ENCODE results near the gene COLEC12.

Gene COLEC12

DNA sequence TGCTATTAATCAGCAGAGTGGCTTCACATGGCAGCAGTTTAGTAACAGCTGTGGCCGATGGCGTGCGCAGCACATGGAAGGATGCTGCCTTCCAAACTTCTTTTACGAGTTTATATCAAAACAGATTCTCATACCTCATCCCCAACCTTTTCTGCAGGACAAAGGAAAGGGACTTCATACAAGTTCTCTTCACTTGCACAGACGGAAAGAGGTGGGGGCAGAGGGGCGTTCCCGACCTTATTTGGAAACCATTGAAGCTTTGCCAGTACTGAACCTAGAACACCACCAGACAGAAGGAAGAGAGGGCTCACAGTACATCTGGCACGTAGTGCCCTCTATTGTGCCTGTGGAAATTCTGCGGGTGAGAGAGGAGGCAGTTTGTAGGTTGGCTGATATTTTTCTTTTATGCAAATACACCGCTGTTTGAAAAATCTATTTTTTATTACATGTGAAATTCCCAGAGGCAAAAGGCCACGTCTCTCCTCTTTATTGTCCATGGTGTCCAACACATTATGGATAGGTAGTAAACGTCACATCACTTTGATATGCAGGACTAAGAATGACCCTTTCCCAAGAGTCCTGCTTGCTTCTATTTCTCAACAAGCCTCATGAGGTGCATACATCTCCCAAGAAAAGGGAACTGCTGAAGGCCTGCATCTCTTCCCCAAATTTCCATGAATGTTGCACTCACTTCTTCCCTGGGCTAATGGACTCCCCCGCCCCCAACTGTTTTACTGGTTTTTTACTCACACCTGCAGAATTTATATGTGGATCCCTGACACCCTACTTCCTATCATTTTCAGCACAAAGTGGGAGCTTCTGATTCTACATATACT, 31.3 kb downstream of the COLEC12 start:
- Histone ChIP-seq H3K14ac (ENCODE audit: low read length in 2 of 2) (no peak overlapping the region), H3K4ac (ENCODE audit: low read depth in 1 of 2, low read length in 2 of 2) (no peak overlapping the region), H4K91ac (ENCODE audit: low read length) (no peak overlapping the region), H3K36me3 (ENCODE audit: control insufficient read depth in 1 of 2, insufficient read depth in 2 of 2, low read depth in 1 of 2, low read length in 2 of 2) (peaks cover 0 to 14% of the 10 kb centered on the region in 2 experiments), H2AFZ (ENCODE audit: low read depth, low read length) (no peak overlapping the region), H2BK5ac (ENCODE audit: low read depth, low read length, poor library complexity, severe bottlenecking) (no peak overlapping the region), H2BK120ac (ENCODE audit: low read depth, low read length) (no peak overlapping the region), H3K79me1 (replicated peaks; ENCODE audit: low read length, poor library complexity, severe bottlenecking) (no peaks in the 10 kb centered on the region), H4K8ac (ENCODE audit: low read length) (peak overlapping the region; percentile 23), H3K27ac (ENCODE audit: low read length, poor library complexity, severe bottlenecking) (no peak overlapping the region), H3K23ac (ENCODE audit: low read length in 2 of 2) (no peak overlapping the region), H2BK12ac (ENCODE audit: low read length in 2 of 2) (no peak overlapping the region), H3K9me3 (ENCODE audit: control insufficient read depth, low read length) (no peaks in the 10 kb centered on the region), H2BK15ac (ENCODE audit: low read depth, poor library complexity, severe bottlenecking) (no peak overlapping the region), H3K9ac (ENCODE audit: low read length) (no peak overlapping the region), H3K18ac (ENCODE audit: low read depth in 1 of 2, low read length in 2 of 2) (no peak overlapping the region), H2AK5ac (ENCODE audit: low read length, severe bottlenecking) (peak overlapping the region; percentile 72), H3K4me2 (ENCODE audit: low read length, poor library complexity, severe bottlenecking) (no peak overlapping the region), H3K4me3 (ENCODE audit: insufficient read depth in 1 of 2, low read depth in 1 of 2, low read length in 2 of 2) (no peak overlapping the region), H3K4me1 (ENCODE audit: control insufficient read depth, insufficient read depth, low read depth, low read length) (peaks cover 2% of the 10 kb centered on the region), H3K27me3 (ENCODE audit: control insufficient read depth in 1 of 2, insufficient read depth in 1 of 2, low read length in 2 of 2) (no peaks in the 10 kb centered on the region)
- 92% methylated on average over 12 of the region's 13 CpGs for WGBS
- no peak for DNase-seq

DNA sequence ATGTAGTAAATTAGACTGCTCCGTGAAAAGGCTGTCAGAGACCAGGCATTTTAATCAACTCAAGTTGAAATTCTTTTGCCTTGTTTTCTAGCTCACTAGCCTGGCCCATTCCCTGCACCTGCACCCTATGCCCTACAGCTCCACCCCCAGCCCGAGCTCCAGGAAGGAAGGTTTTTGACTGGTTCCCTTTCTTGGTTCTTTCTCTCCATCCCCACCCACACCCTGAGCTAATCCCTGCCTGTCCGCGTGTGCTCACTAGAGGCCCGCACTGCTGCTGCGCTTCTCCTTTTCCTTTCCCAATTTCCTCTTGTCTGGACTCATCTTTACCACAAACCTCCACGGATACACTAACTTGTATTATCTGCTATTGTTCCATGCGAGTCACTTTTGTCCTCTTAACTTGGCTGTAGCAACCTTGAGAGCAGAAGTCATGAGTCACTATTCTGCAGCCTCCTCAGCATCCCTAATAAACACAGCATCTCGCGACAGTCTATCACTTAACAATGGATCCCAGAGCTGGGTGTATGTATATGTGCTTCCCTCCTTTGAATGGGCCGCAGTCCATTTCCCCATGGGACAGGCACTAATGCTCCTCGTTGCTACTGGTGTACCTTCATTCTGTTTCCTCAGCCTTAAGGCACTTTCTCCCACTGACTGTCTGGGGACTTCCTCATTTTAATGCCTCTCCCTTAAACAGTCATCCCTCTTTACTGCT, 36.5 kb downstream of the COLEC12 start:
- Histone ChIP-seq H3K23ac (ENCODE audit: low read length in 2 of 2) (no peak overlapping the region), H3K4me2 (ENCODE audit: low read length, poor library complexity, severe bottlenecking) (no peak overlapping the region), H3K4ac (ENCODE audit: low read depth in 1 of 2, low read length in 2 of 2) (no peak overlapping the region), H3K4me1 (ENCODE audit: control insufficient read depth, insufficient read depth, low read depth, low read length) (peaks cover 2% of the 10 kb centered on the region), H2AFZ (ENCODE audit: low read depth, low read length) (no peak overlapping the region), H2AK5ac (ENCODE audit: low read length, severe bottlenecking) (no peak overlapping the region), H4K91ac (ENCODE audit: low read length) (no peak overlapping the region), H3K14ac (ENCODE audit: low read length in 2 of 2) (no peak overlapping the region), H2BK120ac (ENCODE audit: low read depth, low read length) (no peak overlapping the region), H2BK15ac (ENCODE audit: low read depth, poor library complexity, severe bottlenecking) (no peak overlapping the region), H3K27ac (ENCODE audit: low read length, poor library complexity, severe bottlenecking) (no peak overlapping the region), H3K36me3 (ENCODE audit: control insufficient read depth in 1 of 2, insufficient read depth in 2 of 2, low read depth in 1 of 2, low read length in 2 of 2) (peaks cover 0 to 27% of the 10 kb centered on the region in 2 experiments), H3K79me1 (replicated peaks; ENCODE audit: low read length, poor library complexity, severe bottlenecking) (no peaks in the 10 kb centered on the region), H3K9me3 (ENCODE audit: control insufficient read depth, low read length) (peaks cover 7% of the 10 kb centered on the region), H3K9ac (ENCODE audit: low read length) (no peak overlapping the region), H4K8ac (ENCODE audit: low read length) (peak overlapping the region; percentile 19), H2BK5ac (ENCODE audit: low read depth, low read length, poor library complexity, severe bottlenecking) (no peak overlapping the region), H3K27me3 (ENCODE audit: control insufficient read depth in 1 of 2, insufficient read depth in 1 of 2, low read length in 2 of 2) (no peaks in the 10 kb centered on the region), H3K18ac (ENCODE audit: low read depth in 1 of 2, low read length in 2 of 2) (no peak overlapping the region), H3K4me3 (ENCODE audit: insufficient read depth in 1 of 2, low read depth in 1 of 2, low read length in 2 of 2) (no peak overlapping the region), H2BK12ac (ENCODE audit: low read length in 2 of 2) (no peak overlapping the region)
- DNase-seq = peak; percentile 21
- WGBS = 61% methylated on average over 12 of the region's 12 CpGs

DNA sequence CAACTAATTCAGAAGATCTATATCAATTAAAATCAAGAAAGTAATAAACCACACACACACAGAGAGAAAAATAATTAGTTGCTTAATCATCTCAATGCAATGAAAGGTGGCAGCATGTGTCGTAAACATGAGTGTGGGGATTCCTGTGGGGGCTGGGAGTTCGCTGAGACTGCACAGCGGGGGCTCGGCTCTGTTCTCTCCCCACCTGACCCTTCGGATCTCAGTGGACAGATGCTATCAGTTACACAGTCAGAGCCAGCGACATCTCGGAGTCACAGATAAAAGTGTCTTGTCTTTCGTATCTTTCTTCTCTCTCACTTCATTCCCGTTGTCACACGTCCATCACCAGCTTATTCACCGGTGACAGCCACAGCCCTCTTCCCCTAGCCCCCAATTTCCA, 37.1 kb downstream of the COLEC12 start:
- Histone ChIP-seq H3K4ac (ENCODE audit: low read depth in 1 of 2, low read length in 2 of 2) (no peak overlapping the region), H4K91ac (ENCODE audit: low read length) (no peak overlapping the region), H2BK5ac (ENCODE audit: low read depth, low read length, poor library complexity, severe bottlenecking) (no peak overlapping the region), H3K18ac (ENCODE audit: low read depth in 1 of 2, low read length in 2 of 2) (no peak overlapping the region), H3K27me3 (ENCODE audit: control insufficient read depth in 1 of 2, insufficient read depth in 1 of 2, low read length in 2 of 2) (no peaks in the 10 kb centered on the region), H3K4me2 (ENCODE audit: low read length, poor library complexity, severe bottlenecking) (no peak overlapping the region), H3K9me3 (ENCODE audit: control insufficient read depth, low read length) (peaks cover 7% of the 10 kb centered on the region), H2BK120ac (ENCODE audit: low read depth, low read length) (no peak overlapping the region), H4K8ac (ENCODE audit: low read length) (no peak overlapping the region), H3K23ac (ENCODE audit: low read length in 2 of 2) (no peak overlapping the region), H2AK5ac (ENCODE audit: low read length, severe bottlenecking) (no peak overlapping the region), H3K36me3 (ENCODE audit: control insufficient read depth in 1 of 2, insufficient read depth in 2 of 2, low read depth in 1 of 2, low read length in 2 of 2) (peaks cover 0 to 21% of the 10 kb centered on the region in 2 experiments), H3K4me3 (ENCODE audit: insufficient read depth in 1 of 2, low read depth in 1 of 2, low read length in 2 of 2) (no peak overlapping the region), H3K9ac (ENCODE audit: low read length) (no peak overlapping the region), H3K79me1 (replicated peaks; ENCODE audit: low read length, poor library complexity, severe bottlenecking) (no peaks in the 10 kb centered on the region), H2BK15ac (ENCODE audit: low read depth, poor library complexity, severe bottlenecking) (no peak overlapping the region), H3K27ac (ENCODE audit: low read length, poor library complexity, severe bottlenecking) (no peak overlapping the region), H3K4me1 (ENCODE audit: control insufficient read depth, insufficient read depth, low read depth, low read length) (peaks cover 2% of the 10 kb centered on the region), H3K14ac (ENCODE audit: low read length in 2 of 2) (no peak overlapping the region), H2BK12ac (ENCODE audit: low read length in 2 of 2) (no peak overlapping the region), H2AFZ (ENCODE audit: low read depth, low read length) (no peak overlapping the region)
- 73% methylated on average over 11 of the region's 11 CpGs for WGBS
- DNase-seq = no peak

DNA sequence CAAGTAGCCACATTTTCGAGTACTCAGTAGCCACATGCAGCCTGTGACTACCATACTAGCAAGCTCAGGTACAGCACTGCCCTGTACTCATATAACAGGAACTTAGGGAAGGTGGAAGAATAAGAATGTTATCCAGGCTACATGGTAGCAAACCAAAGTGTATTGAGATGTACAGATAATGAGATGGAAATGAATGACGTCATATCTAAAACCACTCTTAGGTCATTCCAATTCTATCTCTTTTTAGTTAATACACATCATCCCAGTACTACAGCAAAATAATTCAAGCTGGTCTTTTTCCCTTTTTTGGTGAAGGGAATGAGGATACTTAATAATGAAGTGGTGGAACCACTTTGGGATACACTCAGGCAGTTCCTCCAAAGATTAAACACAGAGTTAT, 38.7 kb downstream of the COLEC12 start:
- no peak overlapping the region for H2BK120ac ChIP-seq (ENCODE audit: low read depth, low read length)
- peaks cover 4% of the 10 kb centered on the region for H3K4me1 ChIP-seq (ENCODE audit: control insufficient read depth, insufficient read depth, low read depth, low read length)
- H3K4me3 ChIP-seq (ENCODE audit: insufficient read depth in 1 of 2, low read depth in 1 of 2, low read length in 2 of 2) = no peak overlapping the region
- no peak overlapping the region for H2AK5ac ChIP-seq (ENCODE audit: low read length, severe bottlenecking)
- peaks cover 0 to 18% of the 10 kb centered on the region in 2 experiments for H3K36me3 ChIP-seq (ENCODE audit: control insufficient read depth in 1 of 2, insufficient read depth in 2 of 2, low read depth in 1 of 2, low read length in 2 of 2)
- H3K14ac ChIP-seq (ENCODE audit: low read length in 2 of 2) = no peak overlapping the region
- H3K9ac ChIP-seq (ENCODE audit: low read length) = no peak overlapping the region
- no peak overlapping the region for H3K27ac ChIP-seq (ENCODE audit: low read length, poor library complexity, severe bottlenecking)
- no peak overlapping the region for H4K91ac ChIP-seq (ENCODE audit: low read length)
- no peaks in the 10 kb centered on the region for H3K79me1 ChIP-seq (replicated peaks; ENCODE audit: low read length, poor library complexity, severe bottlenecking)
- no peak overlapping the region for H4K8ac ChIP-seq (ENCODE audit: low read length)
- H2AFZ ChIP-seq (ENCODE audit: low read depth, low read length) = no peak overlapping the region
- no peak overlapping the region for H2BK15ac ChIP-seq (ENCODE audit: low read depth, poor library complexity, severe bottlenecking)
- H2BK5ac ChIP-seq (ENCODE audit: low read depth, low read length, poor library complexity, severe bottlenecking) = no peak overlapping the region
- H3K4me2 ChIP-seq (ENCODE audit: low read length, poor library complexity, severe bottlenecking) = no peak overlapping the region
- H3K18ac ChIP-seq (ENCODE audit: low read depth in 1 of 2, low read length in 2 of 2) = no peak overlapping the region
- no peak overlapping the region for H2BK12ac ChIP-seq (ENCODE audit: low read length in 2 of 2)
- no peaks in the 10 kb centered on the region for H3K27me3 ChIP-seq (ENCODE audit: control insufficient read depth in 1 of 2, insufficient read depth in 1 of 2, low read length in 2 of 2)
- H3K4ac ChIP-seq (ENCODE audit: low read depth in 1 of 2, low read length in 2 of 2) = no peak overlapping the region
- H3K23ac ChIP-seq (ENCODE audit: low read length in 2 of 2) = no peak overlapping the region
- 0% methylated on average over 1 of the region's 2 CpGs for WGBS
- peaks cover 7% of the 10 kb centered on the region for H3K9me3 ChIP-seq (ENCODE audit: control insufficient read depth, low read length)
- no peak for DNase-seq

All from mesenchymal stem cell (in vitro differentiated cells and primary cell).